Measurements from ENCODE around the gene IGSF3. TPM values are rescaled to one million over a fixed set of nuclear protein-coding genes. Genes with fewer than 3 reads are reported as not detected.

Gene IGSF3
- total RNA-seq, 1 experiment from 2014 or later: 32.4 TPM

DNA sequence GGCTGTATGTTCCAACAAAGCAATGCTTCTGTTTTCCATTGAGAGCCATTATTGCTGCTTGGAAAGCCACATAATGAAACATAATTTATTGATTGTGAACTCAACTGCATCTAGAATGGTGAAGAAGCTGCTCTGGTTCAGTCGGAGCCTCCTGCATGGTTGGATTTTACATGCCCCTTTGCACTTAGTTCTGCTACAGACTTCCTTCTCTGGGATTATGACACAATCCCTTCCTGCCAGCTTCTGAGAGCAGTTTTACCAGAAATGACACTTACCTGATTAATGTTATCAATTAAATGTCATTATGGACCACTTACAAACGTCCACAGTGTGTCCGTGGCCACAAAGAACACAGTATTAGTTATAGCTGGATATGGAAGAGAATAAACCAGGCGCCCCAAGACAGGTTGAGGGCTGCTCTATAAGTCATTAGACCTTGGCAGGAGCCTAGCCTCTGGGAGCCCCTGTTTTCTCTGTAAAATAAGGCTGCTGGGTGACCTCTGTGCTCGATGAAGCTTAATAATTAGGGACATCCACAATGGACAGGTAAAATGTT lies 89.7 kb downstream of the IGSF3 start (continued):
- TF ChIP-seq, protein P1, sequence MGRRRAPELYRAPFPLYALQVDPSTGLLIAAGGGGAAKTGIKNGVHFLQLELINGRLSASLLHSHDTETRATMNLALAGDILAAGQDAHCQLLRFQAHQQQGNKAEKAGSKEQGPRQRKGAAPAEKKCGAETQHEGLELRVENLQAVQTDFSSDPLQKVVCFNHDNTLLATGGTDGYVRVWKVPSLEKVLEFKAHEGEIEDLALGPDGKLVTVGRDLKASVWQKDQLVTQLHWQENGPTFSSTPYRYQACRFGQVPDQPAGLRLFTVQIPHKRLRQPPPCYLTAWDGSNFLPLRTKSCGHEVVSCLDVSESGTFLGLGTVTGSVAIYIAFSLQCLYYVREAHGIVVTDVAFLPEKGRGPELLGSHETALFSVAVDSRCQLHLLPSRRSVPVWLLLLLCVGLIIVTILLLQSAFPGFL (CRISPR knock-in tag; IDR thresholded peaks at IDR 0.05; ENCODE audit: borderline replicate concordance): no peak
- TF ChIP-seq, protein P2, sequence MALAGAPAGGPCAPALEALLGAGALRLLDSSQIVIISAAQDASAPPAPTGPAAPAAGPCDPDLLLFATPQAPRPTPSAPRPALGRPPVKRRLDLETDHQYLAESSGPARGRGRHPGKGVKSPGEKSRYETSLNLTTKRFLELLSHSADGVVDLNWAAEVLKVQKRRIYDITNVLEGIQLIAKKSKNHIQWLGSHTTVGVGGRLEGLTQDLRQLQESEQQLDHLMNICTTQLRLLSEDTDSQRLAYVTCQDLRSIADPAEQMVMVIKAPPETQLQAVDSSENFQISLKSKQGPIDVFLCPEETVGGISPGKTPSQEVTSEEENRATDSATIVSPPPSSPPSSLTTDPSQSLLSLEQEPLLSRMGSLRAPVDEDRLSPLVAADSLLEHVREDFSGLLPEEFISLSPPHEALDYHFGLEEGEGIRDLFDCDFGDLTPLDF (CRISPR knock-in tag; IDR thresholded peaks at IDR 0.05): no peak
- TF ChIP-seq ZNF232 (CRISPR knock-in tag; IDR thresholded peaks at IDR 0.05) (no peak), FOXP1 (CRISPR knock-in tag; IDR thresholded peaks at IDR 0.05; ENCODE audit: borderline replicate concordance) (no peak), NFE2L1 (CRISPR knock-in tag; IDR thresholded peaks at IDR 0.05) (no peak), JAZF1 (CRISPR knock-in tag; IDR thresholded peaks at IDR 0.05) (no peak), MXD4 (CRISPR knock-in tag; IDR thresholded peaks at IDR 0.05; ENCODE audit: borderline replicate concordance) (no peak), OVOL2 (CRISPR knock-in tag; IDR thresholded peaks at IDR 0.05; ENCODE audit: borderline replicate concordance) (no peak), TP53 (CRISPR knock-in tag; IDR thresholded peaks at IDR 0.05) (no peak)
- TF ChIP-seq, protein P3, sequence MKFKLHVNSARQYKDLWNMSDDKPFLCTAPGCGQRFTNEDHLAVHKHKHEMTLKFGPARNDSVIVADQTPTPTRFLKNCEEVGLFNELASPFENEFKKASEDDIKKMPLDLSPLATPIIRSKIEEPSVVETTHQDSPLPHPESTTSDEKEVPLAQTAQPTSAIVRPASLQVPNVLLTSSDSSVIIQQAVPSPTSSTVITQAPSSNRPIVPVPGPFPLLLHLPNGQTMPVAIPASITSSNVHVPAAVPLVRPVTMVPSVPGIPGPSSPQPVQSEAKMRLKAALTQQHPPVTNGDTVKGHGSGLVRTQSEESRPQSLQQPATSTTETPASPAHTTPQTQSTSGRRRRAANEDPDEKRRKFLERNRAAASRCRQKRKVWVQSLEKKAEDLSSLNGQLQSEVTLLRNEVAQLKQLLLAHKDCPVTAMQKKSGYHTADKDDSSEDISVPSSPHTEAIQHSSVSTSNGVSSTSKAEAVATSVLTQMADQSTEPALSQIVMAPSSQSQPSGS (CRISPR knock-in tag; IDR thresholded peaks at IDR 0.05; ENCODE audit: borderline replicate concordance, low read depth): no peak
- TF ChIP-seq, protein P4, sequence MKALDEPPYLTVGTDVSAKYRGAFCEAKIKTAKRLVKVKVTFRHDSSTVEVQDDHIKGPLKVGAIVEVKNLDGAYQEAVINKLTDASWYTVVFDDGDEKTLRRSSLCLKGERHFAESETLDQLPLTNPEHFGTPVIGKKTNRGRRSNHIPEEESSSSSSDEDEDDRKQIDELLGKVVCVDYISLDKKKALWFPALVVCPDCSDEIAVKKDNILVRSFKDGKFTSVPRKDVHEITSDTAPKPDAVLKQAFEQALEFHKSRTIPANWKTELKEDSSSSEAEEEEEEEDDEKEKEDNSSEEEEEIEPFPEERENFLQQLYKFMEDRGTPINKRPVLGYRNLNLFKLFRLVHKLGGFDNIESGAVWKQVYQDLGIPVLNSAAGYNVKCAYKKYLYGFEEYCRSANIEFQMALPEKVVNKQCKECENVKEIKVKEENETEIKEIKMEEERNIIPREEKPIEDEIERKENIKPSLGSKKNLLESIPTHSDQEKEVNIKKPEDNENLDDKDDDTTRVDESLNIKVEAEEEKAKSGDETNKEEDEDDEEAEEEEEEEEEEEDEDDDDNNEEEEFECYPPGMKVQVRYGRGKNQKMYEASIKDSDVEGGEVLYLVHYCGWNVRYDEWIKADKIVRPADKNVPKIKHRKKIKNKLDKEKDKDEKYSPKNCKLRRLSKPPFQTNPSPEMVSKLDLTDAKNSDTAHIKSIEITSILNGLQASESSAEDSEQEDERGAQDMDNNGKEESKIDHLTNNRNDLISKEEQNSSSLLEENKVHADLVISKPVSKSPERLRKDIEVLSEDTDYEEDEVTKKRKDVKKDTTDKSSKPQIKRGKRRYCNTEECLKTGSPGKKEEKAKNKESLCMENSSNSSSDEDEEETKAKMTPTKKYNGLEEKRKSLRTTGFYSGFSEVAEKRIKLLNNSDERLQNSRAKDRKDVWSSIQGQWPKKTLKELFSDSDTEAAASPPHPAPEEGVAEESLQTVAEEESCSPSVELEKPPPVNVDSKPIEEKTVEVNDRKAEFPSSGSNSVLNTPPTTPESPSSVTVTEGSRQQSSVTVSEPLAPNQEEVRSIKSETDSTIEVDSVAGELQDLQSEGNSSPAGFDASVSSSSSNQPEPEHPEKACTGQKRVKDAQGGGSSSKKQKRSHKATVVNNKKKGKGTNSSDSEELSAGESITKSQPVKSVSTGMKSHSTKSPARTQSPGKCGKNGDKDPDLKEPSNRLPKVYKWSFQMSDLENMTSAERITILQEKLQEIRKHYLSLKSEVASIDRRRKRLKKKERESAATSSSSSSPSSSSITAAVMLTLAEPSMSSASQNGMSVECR (CRISPR knock-in tag; IDR thresholded peaks at IDR 0.05; ENCODE audit: borderline replicate concordance): no peak
- TF ChIP-seq, protein P5, sequence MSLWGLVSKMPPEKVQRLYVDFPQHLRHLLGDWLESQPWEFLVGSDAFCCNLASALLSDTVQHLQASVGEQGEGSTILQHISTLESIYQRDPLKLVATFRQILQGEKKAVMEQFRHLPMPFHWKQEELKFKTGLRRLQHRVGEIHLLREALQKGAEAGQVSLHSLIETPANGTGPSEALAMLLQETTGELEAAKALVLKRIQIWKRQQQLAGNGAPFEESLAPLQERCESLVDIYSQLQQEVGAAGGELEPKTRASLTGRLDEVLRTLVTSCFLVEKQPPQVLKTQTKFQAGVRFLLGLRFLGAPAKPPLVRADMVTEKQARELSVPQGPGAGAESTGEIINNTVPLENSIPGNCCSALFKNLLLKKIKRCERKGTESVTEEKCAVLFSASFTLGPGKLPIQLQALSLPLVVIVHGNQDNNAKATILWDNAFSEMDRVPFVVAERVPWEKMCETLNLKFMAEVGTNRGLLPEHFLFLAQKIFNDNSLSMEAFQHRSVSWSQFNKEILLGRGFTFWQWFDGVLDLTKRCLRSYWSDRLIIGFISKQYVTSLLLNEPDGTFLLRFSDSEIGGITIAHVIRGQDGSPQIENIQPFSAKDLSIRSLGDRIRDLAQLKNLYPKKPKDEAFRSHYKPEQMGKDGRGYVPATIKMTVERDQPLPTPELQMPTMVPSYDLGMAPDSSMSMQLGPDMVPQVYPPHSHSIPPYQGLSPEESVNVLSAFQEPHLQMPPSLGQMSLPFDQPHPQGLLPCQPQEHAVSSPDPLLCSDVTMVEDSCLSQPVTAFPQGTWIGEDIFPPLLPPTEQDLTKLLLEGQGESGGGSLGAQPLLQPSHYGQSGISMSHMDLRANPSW (CRISPR knock-in tag; conservative IDR thresholded peaks at IDR 0.05; ENCODE audit: low read depth): no peak
- TF ChIP-seq, protein P6, sequence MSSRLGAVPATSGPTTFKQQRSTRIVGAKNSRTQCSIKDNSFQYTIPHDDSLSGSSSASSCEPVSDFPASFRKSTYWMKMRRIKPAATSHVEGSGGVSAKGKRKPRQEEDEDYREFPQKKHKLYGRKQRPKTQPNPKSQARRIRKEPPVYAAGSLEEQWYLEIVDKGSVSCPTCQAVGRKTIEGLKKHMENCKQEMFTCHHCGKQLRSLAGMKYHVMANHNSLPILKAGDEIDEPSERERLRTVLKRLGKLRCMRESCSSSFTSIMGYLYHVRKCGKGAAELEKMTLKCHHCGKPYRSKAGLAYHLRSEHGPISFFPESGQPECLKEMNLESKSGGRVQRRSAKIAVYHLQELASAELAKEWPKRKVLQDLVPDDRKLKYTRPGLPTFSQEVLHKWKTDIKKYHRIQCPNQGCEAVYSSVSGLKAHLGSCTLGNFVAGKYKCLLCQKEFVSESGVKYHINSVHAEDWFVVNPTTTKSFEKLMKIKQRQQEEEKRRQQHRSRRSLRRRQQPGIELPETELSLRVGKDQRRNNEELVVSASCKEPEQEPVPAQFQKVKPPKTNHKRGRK (CRISPR knock-in tag; IDR thresholded peaks at IDR 0.05; ENCODE audit: borderline replicate concordance): no peak

Measured in WTC11 (cell line).